ENCODE results near the gene DCAF5.
"Not testable (repeated sequence)": the region's sequence is repeated elsewhere in the genome, so short reads cannot be mapped to it uniquely, and the experiment has no call there.

DNA sequence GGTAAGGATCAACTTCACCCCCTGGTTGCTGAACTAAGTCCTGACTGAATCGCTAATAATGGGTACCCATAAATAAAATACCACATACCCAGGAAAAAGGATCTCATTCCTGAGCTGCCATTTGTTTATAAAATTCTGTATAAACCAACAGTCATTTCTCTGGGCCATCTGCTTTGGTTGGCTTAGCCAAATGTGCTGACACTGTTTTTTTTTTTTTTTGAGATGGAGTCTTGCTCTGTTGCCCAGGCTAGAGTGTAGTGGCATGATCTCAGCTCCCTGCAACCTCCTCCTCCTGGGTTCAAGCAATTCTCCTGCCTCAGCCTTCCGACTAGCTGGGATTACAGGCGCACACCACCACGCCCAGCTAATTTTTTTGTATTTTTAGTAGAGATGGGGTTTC is 87.0 kb downstream of the DCAF5 start:
- TF ChIP-seq, protein P1, sequence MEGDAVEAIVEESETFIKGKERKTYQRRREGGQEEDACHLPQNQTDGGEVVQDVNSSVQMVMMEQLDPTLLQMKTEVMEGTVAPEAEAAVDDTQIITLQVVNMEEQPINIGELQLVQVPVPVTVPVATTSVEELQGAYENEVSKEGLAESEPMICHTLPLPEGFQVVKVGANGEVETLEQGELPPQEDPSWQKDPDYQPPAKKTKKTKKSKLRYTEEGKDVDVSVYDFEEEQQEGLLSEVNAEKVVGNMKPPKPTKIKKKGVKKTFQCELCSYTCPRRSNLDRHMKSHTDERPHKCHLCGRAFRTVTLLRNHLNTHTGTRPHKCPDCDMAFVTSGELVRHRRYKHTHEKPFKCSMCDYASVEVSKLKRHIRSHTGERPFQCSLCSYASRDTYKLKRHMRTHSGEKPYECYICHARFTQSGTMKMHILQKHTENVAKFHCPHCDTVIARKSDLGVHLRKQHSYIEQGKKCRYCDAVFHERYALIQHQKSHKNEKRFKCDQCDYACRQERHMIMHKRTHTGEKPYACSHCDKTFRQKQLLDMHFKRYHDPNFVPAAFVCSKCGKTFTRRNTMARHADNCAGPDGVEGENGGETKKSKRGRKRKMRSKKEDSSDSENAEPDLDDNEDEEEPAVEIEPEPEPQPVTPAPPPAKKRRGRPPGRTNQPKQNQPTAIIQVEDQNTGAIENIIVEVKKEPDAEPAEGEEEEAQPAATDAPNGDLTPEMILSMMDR (conservative IDR thresholded peaks at IDR 0.05 in 1 of 2, IDR thresholded peaks at IDR 0.05 in 1 of 2; ENCODE audit: extremely low read depth in 1 of 2, insufficient read depth in 1 of 2, low read depth in 1 of 2, low read length in 2 of 2): not testable (repeated sequence)
- not testable (repeated sequence) for TF ChIP-seq EZH2 (IDR thresholded peaks at IDR 0.05; ENCODE audit: borderline replicate concordance, low read length)
